CD4-positive, alpha-beta memory T cell (primary cell): ENCODE data around the gene USP48. TPM values are rescaled to one million over a fixed set of nuclear protein-coding genes. Genes with fewer than 3 reads are reported as not detected.
"Not testable (repeated sequence)": the region's sequence is repeated elsewhere in the genome, so short reads cannot be mapped to it uniquely, and the experiment has no call there.

Experiments
- CTCF ChIA-PET: fragments of 350-600 bp; sonication (Branson Sonifier 250); formaldehyde crosslinking; loops from one replicate; lab custom pipeline; 2021; ENCODE audit warnings: inconsistent platforms; ENCODE audit not compliant: partially characterized antibody; lab: Charles Lee
- POLR2A ChIA-PET: fragments of 350-600 bp; sonication (Branson Sonifier 250); formaldehyde crosslinking; loops from one replicate; lab custom pipeline; 2021; ENCODE audit not compliant: partially characterized antibody; lab: Charles Lee
- DNase-seq, 5 donors: peaks; one replicate each; pipeline versions ENCODE4 v3.0.0 to v3.0.0-alpha.2; 2020 to 2022; ENCODE audit warnings: mixed read lengths in 1 of 5
- H3K27ac ChIP-seq: one replicate; pipeline ENCODE4 v1.7.0; 2013; ENCODE audit warnings: low read depth, low read length
- H3K27me3 ChIP-seq: 2 replicates; pipeline ENCODE4 v1.7.0; 2013; ENCODE audit warnings: mild to moderate bottlenecking, low read length, moderate library complexity; ENCODE audit not compliant: insufficient read depth
- H3K36me3 ChIP-seq: 2 replicates; pipeline ENCODE4 v1.7.0; 2013; ENCODE audit warnings: mild to moderate bottlenecking, low read length, moderate library complexity; ENCODE audit not compliant: insufficient read depth
- H3K4me1 ChIP-seq: 2 replicates; pipeline ENCODE4 v1.7.0; 2013; ENCODE audit warnings: mild to moderate bottlenecking, low read length, moderate library complexity; ENCODE audit not compliant: insufficient read depth
- H3K4me3 ChIP-seq, 2 donors: one replicate each; pipeline ENCODE4 v1.7.0; 2013; ENCODE audit warnings: low read length in 2 of 2, mild to moderate bottlenecking in 1 of 2
- H3K9me3 ChIP-seq, 2 donors: one replicate each; pipeline ENCODE4 v1.7.0; 2013; ENCODE audit warnings: low read length in 2 of 2, control low read depth in 1 of 2; ENCODE audit not compliant: control insufficient read depth in 1 of 2
- H3K27ac Mint-ChIP-seq, 7 donors: one replicate each; pipeline ENCODE4 v1.8.0; 2020 to 2021; ENCODE audit warnings: mixed read lengths in 7 of 7, mild to moderate bottlenecking in 6 of 7, inconsistent platforms in 3 of 7, moderate library complexity in 3 of 7
- H3K27me3 Mint-ChIP-seq, 2 donors: one replicate each; pipeline ENCODE4 v1.8.0; 2020 to 2021; ENCODE audit warnings: mixed read lengths in 2 of 2
- H3K36me3 Mint-ChIP-seq, 2 donors: one replicate each; pipeline ENCODE4 v1.8.0; 2020 to 2021; ENCODE audit warnings: mixed read lengths in 2 of 2, inconsistent platforms in 1 of 2, mild to moderate bottlenecking in 1 of 2
- H3K4me1 Mint-ChIP-seq, 4 donors: one replicate each; pipeline ENCODE4 v1.8.0; 2020 to 2021; ENCODE audit warnings: mixed read lengths in 4 of 4, mild to moderate bottlenecking in 1 of 4
- H3K4me3 Mint-ChIP-seq, 8 donors: one replicate each; pipeline ENCODE4 v1.8.0; 2020 to 2021; ENCODE audit warnings: mixed read lengths in 8 of 8, mild to moderate bottlenecking in 7 of 8, moderate library complexity in 6 of 8, inconsistent platforms in 3 of 8
- H3K9me3 Mint-ChIP-seq, 8 donors: one replicate each; pipeline ENCODE4 v1.8.0; 2020 to 2021; ENCODE audit warnings: mixed read lengths in 8 of 8, mild to moderate bottlenecking in 5 of 8, inconsistent platforms in 3 of 8, moderate library complexity in 1 of 8
- intact Hi-C: fragments of 100-400 bp; cut with micrococcal nuclease; formaldehyde crosslinking; loops from one replicate; pipeline ENCODE4 v1.15.1; 2023
- polyA plus RNA-seq, 2 donors: library from polyadenylated mRNA; unstranded; fragments of 300-500 nt; fragmentation: Illumina TruSeq; gene quantifications; one replicate each; pipeline ENCODE4 v1.2.3, GENCODE V29; 2021
- total RNA-seq, 2 experiments: library from RNA; stranded (reverse); gene quantifications; one replicate each; pipeline ENCODE4 v1.2.3, GENCODE V29; 2021

USP48 gene
- total and polyA plus RNA-seq, 4 experiments from 2014 or later: 36.1 to 117 (median 76.3) TPM

DNA sequence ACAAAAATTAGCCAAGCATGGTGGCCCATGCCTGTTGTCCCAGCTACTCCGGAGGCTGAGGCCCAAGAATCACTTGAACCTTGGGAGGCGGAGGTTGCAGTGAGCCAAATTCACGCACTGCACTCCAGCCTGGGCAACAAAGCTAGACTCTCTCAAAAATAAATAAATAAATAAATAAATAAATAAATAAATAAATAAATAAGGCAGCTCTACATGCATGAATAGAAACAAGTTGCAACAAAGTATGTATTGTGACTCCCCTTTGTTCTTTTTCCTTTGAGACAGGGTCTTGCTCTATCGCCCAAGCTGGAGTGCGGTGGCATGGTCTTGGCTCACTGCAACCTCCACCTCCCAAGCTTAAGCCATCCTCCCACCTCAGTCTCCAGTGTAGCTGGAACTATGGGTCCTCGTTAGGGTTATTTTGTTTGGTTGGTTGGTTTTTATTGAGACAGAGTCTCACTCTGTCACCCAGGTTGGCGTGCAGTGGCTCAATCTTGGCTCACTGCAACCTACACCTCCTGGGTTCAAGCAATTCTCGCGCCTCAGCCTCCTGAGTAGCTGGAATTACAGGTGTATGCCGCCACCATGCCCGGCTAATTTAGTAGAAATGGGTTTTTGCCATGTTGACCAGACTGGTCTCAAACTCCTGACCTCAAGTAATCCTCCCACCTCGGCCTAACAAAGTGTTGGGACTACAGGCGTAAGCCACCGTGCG is 8.0 kb downstream of the USP48 start:
- DNase-seq: no peak
- no peaks in the 10 kb centered on the region for H3K27me3 ChIP-seq
- Mint-ChIP-seq H3K4me3 (no peak overlapping the region), H3K9me3 (no peaks in the 10 kb centered on the region), H3K36me3 (peaks cover 9 to 15% of the 10 kb centered on the region in 2 donors), H3K4me1 (peaks cover 32 to 63% (median 43%) of the 10 kb centered on the region in 4 donors), H3K27ac (peak overlapping the region in 2 of 7 donors; percentile 24 to 71), H3K27me3 (no peaks in the 10 kb centered on the region)
- CTCF ChIA-PET: no interaction called here
- peaks cover 72% of the 10 kb centered on the region for H3K4me1 ChIP-seq
- H3K9me3 ChIP-seq: no peaks in the 10 kb centered on the region
- no peak overlapping the region for H3K4me3 ChIP-seq
- intact Hi-C loops: no loop called here
- H3K27ac ChIP-seq: no peak overlapping the region
- POLR2A ChIA-PET: no interaction called here
- H3K36me3 ChIP-seq: no peaks in the 10 kb centered on the region

DNA sequence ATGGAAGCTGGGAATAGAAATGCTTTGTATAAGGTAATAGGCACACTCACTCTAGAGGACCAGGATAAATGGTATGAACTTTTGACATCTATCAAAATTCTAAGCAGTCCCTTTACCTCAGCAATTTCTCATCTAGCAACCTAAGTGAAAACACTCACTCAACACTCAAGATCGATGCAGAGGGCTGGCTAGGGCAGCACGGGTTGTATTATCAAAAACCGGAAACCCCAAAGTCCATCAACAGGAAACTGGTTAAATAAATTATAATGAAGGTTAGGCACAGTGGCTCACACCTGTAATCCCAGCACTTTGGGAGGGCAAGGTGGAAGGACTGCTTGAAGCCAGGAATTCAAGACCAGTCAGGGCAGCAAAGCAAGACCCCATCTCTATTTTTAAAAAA is 9.4 kb downstream of the USP48 start:
- peaks cover 16 to 20% of the 10 kb centered on the region in 2 donors for H3K36me3 Mint-ChIP-seq
- peak overlapping the region in 6 of 7 donors; percentile 46 to 91 (median 71) for H3K27ac Mint-ChIP-seq
- peaks cover 32 to 59% (median 45%) of the 10 kb centered on the region in 4 donors for H3K4me1 Mint-ChIP-seq
- POLR2A ChIA-PET: interaction anchor here (2.7 kb wide), 1 partner anchor 9 kb away, joined by 16 read pairs; the partner anchor contains the start of gene USP48
- H3K27me3 Mint-ChIP-seq: no peaks in the 10 kb centered on the region
- H3K4me1 ChIP-seq: peaks cover 72% of the 10 kb centered on the region
- intact Hi-C loops: no loop called here
- H3K9me3 Mint-ChIP-seq: no peaks in the 10 kb centered on the region
- CTCF ChIA-PET: interaction anchor here (0.9 kb wide), 1 partner anchor 8 kb away, joined by 3 read pairs; no protein-coding TSS in a partner anchor
- no peaks in the 10 kb centered on the region for H3K36me3 ChIP-seq
- no peak overlapping the region for H3K4me3 ChIP-seq
- DNase-seq: peak in 3 of 5 donors; percentile 22 to 28 (median 24)
- no peak overlapping the region for H3K27ac ChIP-seq
- no peaks in the 10 kb centered on the region for H3K27me3 ChIP-seq
- no peaks in the 10 kb centered on the region for H3K9me3 ChIP-seq
- H3K4me3 Mint-ChIP-seq: peak overlapping the region in 7 of 8 donors; percentile 50 to 64 (median 61)

DNA sequence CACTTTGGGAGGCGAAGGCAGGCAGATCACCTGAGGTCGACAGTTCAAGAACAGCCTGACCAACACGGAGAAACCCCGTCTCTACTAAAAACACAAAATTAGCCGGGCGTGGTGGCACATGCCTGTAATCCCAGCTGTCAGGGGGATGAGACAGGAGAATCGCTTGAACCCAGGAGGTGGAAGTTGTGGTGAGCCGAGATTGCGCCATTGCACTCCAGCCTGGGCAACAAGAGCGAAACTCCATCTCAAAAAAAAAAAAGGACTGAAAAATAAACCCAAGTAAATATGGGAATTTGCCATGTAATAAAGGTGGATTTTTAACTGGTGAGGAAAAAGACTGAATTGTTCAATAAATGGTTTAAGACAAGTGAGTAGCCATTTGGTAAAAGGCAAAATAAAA is 11.3 kb downstream of the USP48 start:
- H3K27ac ChIP-seq, H3K36me3 ChIP-seq, H3K4me3 Mint-ChIP-seq, H3K4me3 ChIP-seq, H3K9me3 Mint-ChIP-seq, CTCF ChIA-PET, H3K27me3 ChIP-seq, H3K27me3 Mint-ChIP-seq, DNase-seq, H3K9me3 ChIP-seq, H3K27ac Mint-ChIP-seq, intact Hi-C loops: not testable (repeated sequence)
- peaks cover 29 to 48% (median 37%) of the 10 kb centered on the region in 4 donors for H3K4me1 Mint-ChIP-seq
- H3K4me1 ChIP-seq: peaks cover 75% of the 10 kb centered on the region
- POLR2A ChIA-PET: interaction anchor here (2.7 kb wide), 1 partner anchor 11 kb away, joined by 16 read pairs; the partner anchor contains the start of gene USP48
- peaks cover 16 to 17% of the 10 kb centered on the region in 2 donors for H3K36me3 Mint-ChIP-seq

DNA sequence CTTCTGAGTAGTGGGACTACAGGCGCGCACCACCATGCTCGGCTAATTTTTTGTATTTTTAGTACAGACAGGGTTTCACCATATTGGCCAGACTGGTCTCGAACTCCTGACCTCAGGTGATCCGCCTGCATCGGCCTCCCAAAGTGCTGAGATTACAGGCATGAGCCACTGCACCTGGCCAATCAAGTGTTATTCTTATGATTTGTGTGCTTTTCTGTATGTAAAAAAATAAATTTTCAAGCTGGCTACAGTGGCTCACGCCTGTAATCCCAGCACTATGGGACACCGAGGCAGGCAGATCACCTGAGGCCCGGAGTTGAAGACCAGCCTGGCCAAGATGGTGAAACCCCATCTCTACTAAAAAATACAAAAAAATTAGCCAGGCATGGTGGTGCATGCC is 12.3 kb downstream of the USP48 start:
- H3K4me3 ChIP-seq, DNase-seq, H3K36me3 ChIP-seq, H3K27ac Mint-ChIP-seq, H3K4me3 Mint-ChIP-seq, H3K27me3 ChIP-seq, H3K27me3 Mint-ChIP-seq, H3K27ac ChIP-seq, H3K9me3 ChIP-seq, CTCF ChIA-PET, H3K9me3 Mint-ChIP-seq, intact Hi-C loops: not testable (repeated sequence)
- POLR2A ChIA-PET: interaction anchor here (1.1 kb wide), 1 partner anchor 12 kb away, joined by 3 read pairs; the partner anchor contains the start of gene USP48
- H3K4me1 Mint-ChIP-seq: peaks cover 29 to 49% (median 39%) of the 10 kb centered on the region in 4 donors
- H3K36me3 Mint-ChIP-seq: peaks cover 10 to 11% of the 10 kb centered on the region in 2 donors
- H3K4me1 ChIP-seq: peaks cover 78% of the 10 kb centered on the region

DNA sequence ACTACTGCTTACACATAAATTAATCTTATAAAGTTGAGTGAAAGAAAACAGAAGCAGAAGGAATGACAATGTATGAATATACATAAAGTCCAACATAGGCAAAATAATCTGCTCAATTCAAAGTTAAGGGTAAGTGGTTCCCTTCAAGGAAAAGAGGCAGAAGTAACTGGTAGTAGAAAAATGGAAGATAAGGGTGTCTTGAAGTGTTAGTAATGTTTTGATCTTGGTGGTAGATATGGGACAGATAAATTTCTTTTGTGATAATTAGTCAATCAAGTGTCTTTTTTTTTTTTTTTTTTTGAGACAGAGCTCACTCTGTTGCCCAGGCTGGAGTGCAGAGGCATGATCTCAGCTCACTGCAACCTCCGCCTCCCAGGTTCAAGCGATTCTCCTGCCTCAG is 12.7 kb downstream of the USP48 start:
- Mint-ChIP-seq H3K27me3 (no peaks in the 10 kb centered on the region), H3K4me3 (peak overlapping the region in 2 of 8 donors; percentile 27 to 53), H3K36me3 (peaks cover 9 to 10% of the 10 kb centered on the region in 2 donors), H3K4me1 (peaks cover 28 to 49% (median 39%) of the 10 kb centered on the region in 4 donors), H3K27ac (peak overlapping the region in 2 of 7 donors; percentile 29 to 38), H3K9me3 (no peaks in the 10 kb centered on the region)
- no peak overlapping the region for H3K4me3 ChIP-seq
- no peaks in the 10 kb centered on the region for H3K27me3 ChIP-seq
- no peak overlapping the region for H3K27ac ChIP-seq
- no peaks in the 10 kb centered on the region for H3K36me3 ChIP-seq
- CTCF ChIA-PET: no interaction called here
- POLR2A ChIA-PET: interaction anchor here (1.1 kb wide), 1 partner anchor 13 kb away, joined by 3 read pairs; the partner anchor contains the start of gene USP48
- DNase-seq: no peak
- H3K9me3 ChIP-seq: no peaks in the 10 kb centered on the region
- peaks cover 79% of the 10 kb centered on the region for H3K4me1 ChIP-seq
- intact Hi-C loops: no loop called here

DNA sequence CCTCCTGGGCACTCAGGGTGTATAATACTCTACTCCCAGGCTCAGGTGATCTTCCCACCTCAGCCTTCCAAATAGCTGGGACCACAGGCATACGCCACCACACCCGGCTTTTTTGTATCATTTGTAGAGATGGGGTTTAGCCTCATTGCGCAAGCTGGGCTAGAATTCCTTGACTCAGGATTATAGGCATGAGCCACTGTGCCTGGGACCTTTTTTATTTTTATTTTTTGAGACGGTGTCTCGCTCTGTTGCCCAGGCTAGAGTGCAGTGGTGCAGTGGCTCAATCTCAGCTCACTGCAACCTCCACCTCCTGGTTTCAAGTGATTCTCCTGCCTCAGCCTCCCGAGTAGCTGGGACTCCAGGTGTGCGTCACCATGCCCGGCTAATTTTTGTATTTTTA is 15.8 kb downstream of the USP48 start:
- peaks cover 72% of the 10 kb centered on the region for H3K4me1 ChIP-seq
- H3K4me3 ChIP-seq, H3K36me3 ChIP-seq, H3K27me3 Mint-ChIP-seq, POLR2A ChIA-PET, intact Hi-C loops, H3K27me3 ChIP-seq, DNase-seq, H3K9me3 ChIP-seq, CTCF ChIA-PET, H3K27ac ChIP-seq, H3K9me3 Mint-ChIP-seq: not testable (repeated sequence)
- Mint-ChIP-seq H3K27ac (peak overlapping the region in 1 of 7 donors; percentile 47), H3K4me3 (peak overlapping the region in 1 of 8 donors; percentile 21), H3K4me1 (peaks cover 31 to 62% (median 45%) of the 10 kb centered on the region in 4 donors), H3K36me3 (peaks cover 11 to 13% of the 10 kb centered on the region in 2 donors)

DNA sequence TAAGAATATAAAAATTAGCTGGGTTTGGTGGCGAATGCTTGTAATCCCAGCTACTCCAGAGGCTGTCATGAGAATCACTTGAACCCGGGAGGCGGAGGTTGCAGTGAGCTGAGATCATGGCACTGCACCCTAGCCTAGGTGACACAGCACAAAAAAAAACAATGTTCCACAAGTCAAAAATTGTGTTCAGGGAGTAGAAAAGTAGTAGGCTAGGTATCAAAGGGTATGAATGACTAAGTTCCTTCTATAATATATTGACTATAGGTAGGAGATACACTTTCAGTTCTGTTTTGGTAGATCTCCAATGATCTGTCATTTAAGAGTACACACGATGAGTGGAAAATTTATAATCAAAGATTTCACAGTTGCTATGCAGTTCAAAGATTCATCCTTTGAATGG is 16.7 kb downstream of the USP48 start:
- Mint-ChIP-seq H3K4me3 (peak overlapping the region in 2 of 8 donors; percentile 36 to 56), H3K27me3 (no peaks in the 10 kb centered on the region), H3K4me1 (peaks cover 33 to 69% (median 49%) of the 10 kb centered on the region in 4 donors), H3K27ac (peak overlapping the region in 3 of 7 donors; percentile 13 to 78 (median 25)), H3K9me3 (peaks cover 0 to 1% (median 0%) of the 10 kb centered on the region in 8 donors), H3K36me3 (peaks cover 11 to 13% of the 10 kb centered on the region in 2 donors)
- Histone ChIP-seq H3K36me3 (no peaks in the 10 kb centered on the region), H3K4me1 (peaks cover 81% of the 10 kb centered on the region), H3K9me3 (no peaks in the 10 kb centered on the region), H3K4me3 (no peak overlapping the region), H3K27ac (no peak overlapping the region), H3K27me3 (no peaks in the 10 kb centered on the region)
- intact Hi-C loops: no loop called here
- DNase-seq: no peak
- ChIA-PET POLR2A (no interaction called here), CTCF (no interaction called here)
